Adrenal gland (tissue), 12 donors: ENCODE data around the gene DOK7. TPM values are rescaled to one million over a fixed set of nuclear protein-coding genes. Genes with fewer than 3 reads are reported as not detected.

Experiments
- DNase-seq, 7 donors: peaks; one replicate each; pipeline ENCODE4 v3.0.0-alpha.2; 2019 to 2020
- H3K27ac ChIP-seq, 5 donors: fragments of 200-600 bp; sonication (generic) in 4 of 5; 1 replicate in 3 of 5; 2 replicates in 2 of 5; pipeline versions ENCODE4 v1.5.1 to v1.8.0; 2016 to 2020; ENCODE audit warnings: mild to moderate bottlenecking in 1 of 5
- H3K27me3 ChIP-seq: fragments of 200-600 bp; 2 replicates; pipeline ENCODE4 v1.8.0; 2021
- H3K36me3 ChIP-seq, 2 donors: fragments of 200-600 bp; replicated peaks in 1 of 2; 1 replicate in 1 of 2; 2 replicates in 1 of 2; pipeline versions ENCODE4 v1.5.1 to v1.8.0; 2018 to 2022
- H3K4me1 ChIP-seq, 2 donors: fragments of 200-600 bp; replicated peaks in 1 of 2; 1 replicate in 1 of 2; 2 replicates in 1 of 2; pipeline versions ENCODE4 v1.5.1 to v1.8.0; 2018 to 2021
- H3K4me3 ChIP-seq, 4 donors: fragments of 200-600 bp; sonication (generic) in 3 of 4; one replicate each; pipeline ENCODE4 v1.5.1; 2016 to 2018
- H3K9me3 ChIP-seq, 3 donors: fragments of 200-600 bp; sonication (generic) in 1 of 3; replicated peaks in 1 of 3; 1 replicate in 2 of 3; 2 replicates in 1 of 3; pipeline versions ENCODE4 v1.5.1 to v1.8.0; 2016 to 2021
- POLR2A ChIP-seq, 2 donors: fragments of 450-650 bp; IDR thresholded peaks; one replicate each; pipeline ENCODE4 v1.6.1; 2017; ENCODE audit warnings: antibody characterized with exemption in 2 of 2, mild to moderate bottlenecking in 2 of 2, moderate library complexity in 1 of 2
- WGBS, 4 donors: extraction: QIAGEN DNeasy Blood & Tissue Kit in 2 of 4; methylation state at CpG; one replicate each; pipeline versions ENCODE4 v1.1.5 to v1.1.7; 2013 to 2017; 5-methylcytosine and 5-hydroxymethylcytosine counted together
- intact Hi-C, 2 donors: fragments of 100-400 bp; cut with DNase I; formaldehyde crosslinking; loops; one replicate each; pipeline versions ENCODE4 v1.14.1 to v1.15.0; 2022 to 2023
- polyA plus RNA-seq, 3 donors: library from polyadenylated mRNA; stranded (reverse); fragments of 200-250 nt in 2 of 3; fragments of 350-450 nt in 1 of 3; fragmentation: Illumina TruSeq in 1 of 3; extraction: RNeasy Lipid Tissue Mini Kit (QIAGEN cat#74804) in 1 of 3; gene quantifications; one replicate each; pipeline ENCODE4 v1.2.3, GENCODE V29; 2013 to 2014
- total RNA-seq, 9 donors: library from RNA; depleted of rRNA in 4 of 9; stranded (reverse); fragments of >200 nt in 4 of 9; fragments of 120-200 nt in 1 of 9; fragmentation: NEBNext Ultra II Directional in 1 of 9; extraction: Animal tissue kit (Norgen Biotek cat#: 25700) in 1 of 9; gene quantifications; one replicate each; pipeline versions ENCODE4 v1.1.0 to v1.2.4, GENCODE V29; 2013 to 2023
- TF ChIP-seq, protein P1 (sequence below), 6 experiments: fragments of 450-650 bp in 4 of 6; fragments of 200-600 bp in 2 of 6; sonication (generic) in 1 of 6; IDR thresholded peaks; 1 replicate in 5 of 6; 2 replicates in 1 of 6; pipeline versions ENCODE4 v1.5.1 to v1.8.0; 2016 to 2021; ENCODE audit warnings: antibody characterized with exemption in 6 of 6, mild to moderate bottlenecking in 2 of 6, moderate library complexity in 1 of 6
- donor health status: healthy with polysubstance abuse.
- donor health status: Bipolar disorder and iron deficiency.
- donor health status: DM: yes; HTN: yes; CAD: no.
- donor health status: DM: no; HTN: no; CAD: no.
- donor health status: DM: no; HTN: no; CAD: no.
- donor health status: DM: yes; HTN: yes; CAD: no.

Gene DOK7
- total and polyA plus RNA-seq, 12 donors: 0.18 to 4.2 (median 1.1) TPM; not detected in 1

DNA sequence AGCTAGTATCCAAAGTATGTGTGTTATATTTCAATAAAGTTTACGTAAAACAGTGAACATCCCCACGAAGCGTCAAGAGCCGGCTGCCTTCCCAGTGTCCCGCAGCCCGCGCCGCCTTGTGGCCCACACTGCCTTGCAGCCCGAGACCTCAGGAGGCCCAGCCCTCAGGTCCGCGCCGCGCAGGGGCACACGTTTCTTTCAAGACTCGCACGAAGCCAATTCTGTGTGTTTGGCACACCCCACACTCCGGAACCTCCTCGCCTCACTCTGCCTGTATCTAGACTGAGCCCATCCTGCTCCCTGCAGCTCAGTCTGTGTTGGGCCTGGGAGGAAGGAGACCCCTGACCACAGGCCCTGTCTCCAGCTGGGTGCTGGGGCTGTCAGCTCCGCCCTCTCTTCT is 63.4 kb downstream of the DOK7 start:
- DNase-seq: no peak
- H3K27me3 ChIP-seq: no peaks in the 10 kb centered on the region
- peaks cover 0 to 48% of the 10 kb centered on the region in 2 donors for H3K36me3 ChIP-seq
- no peak overlapping the region for H3K27ac ChIP-seq
- peaks cover 13 to 24% of the 10 kb centered on the region in 2 donors for H3K4me1 ChIP-seq
- intact Hi-C loops: no loop called here
- no peak for TF ChIP-seq POLR2A (IDR thresholded peaks at IDR 0.05)
- TF ChIP-seq, protein P1, sequence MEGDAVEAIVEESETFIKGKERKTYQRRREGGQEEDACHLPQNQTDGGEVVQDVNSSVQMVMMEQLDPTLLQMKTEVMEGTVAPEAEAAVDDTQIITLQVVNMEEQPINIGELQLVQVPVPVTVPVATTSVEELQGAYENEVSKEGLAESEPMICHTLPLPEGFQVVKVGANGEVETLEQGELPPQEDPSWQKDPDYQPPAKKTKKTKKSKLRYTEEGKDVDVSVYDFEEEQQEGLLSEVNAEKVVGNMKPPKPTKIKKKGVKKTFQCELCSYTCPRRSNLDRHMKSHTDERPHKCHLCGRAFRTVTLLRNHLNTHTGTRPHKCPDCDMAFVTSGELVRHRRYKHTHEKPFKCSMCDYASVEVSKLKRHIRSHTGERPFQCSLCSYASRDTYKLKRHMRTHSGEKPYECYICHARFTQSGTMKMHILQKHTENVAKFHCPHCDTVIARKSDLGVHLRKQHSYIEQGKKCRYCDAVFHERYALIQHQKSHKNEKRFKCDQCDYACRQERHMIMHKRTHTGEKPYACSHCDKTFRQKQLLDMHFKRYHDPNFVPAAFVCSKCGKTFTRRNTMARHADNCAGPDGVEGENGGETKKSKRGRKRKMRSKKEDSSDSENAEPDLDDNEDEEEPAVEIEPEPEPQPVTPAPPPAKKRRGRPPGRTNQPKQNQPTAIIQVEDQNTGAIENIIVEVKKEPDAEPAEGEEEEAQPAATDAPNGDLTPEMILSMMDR (IDR thresholded peaks at IDR 0.05): no peak
- no peak overlapping the region for H3K4me3 ChIP-seq
- 95 to 98% (median 97%) methylated on average over 19 of the region's 19 CpGs for WGBS, 4 donors
- no peaks in the 10 kb centered on the region for H3K9me3 ChIP-seq

DNA sequence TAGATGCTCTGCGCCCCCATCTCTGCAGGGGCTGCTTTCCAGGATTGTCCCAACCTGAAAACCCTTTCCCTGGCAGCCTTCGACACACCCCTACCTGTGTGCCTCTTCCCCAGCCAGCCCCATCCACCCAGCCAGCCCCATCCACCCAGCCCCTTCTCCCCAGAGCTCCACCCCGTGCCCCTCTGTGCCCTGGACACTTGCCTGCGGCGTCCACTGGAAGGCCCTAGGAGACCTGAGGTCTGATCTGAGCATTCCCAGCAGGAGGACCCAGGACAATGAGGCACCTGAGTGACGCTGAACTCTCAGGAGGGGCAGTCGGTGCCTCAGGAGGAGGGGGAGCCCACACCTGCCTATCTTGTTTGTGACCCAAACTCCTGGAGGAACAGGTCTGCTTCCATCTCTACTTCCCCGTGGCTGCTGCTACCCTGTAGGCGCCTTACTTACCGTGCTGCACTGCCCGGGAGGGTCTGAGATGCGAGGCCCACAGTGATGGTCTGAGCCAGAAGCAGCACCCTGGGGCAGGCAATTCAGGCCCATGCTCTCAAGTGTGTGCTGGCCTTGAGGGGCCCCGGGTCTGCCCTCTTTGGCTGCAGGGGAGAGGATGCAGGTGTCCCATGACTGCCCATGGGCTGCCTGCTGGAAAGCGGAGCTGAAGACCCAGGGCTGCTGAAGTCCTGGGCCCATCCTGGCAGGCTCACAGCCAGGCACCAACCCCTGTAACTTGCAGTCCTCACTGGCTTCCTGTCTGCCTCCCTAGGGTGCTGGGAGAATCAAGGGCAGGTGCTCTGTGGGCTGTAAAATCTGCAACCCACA is 64.2 kb downstream of the DOK7 start:
- TF ChIP-seq, protein P1 (IDR thresholded peaks at IDR 0.05): no peak
- no peak for TF ChIP-seq POLR2A (IDR thresholded peaks at IDR 0.05)
- H3K4me3 ChIP-seq: no peak overlapping the region
- no peaks in the 10 kb centered on the region for H3K9me3 ChIP-seq
- WGBS, 4 donors: 89 to 95% (median 92%) methylated on average over 6 to 14 of the region's 14 CpGs
- H3K36me3 ChIP-seq: peaks cover 0 to 39% of the 10 kb centered on the region in 2 donors
- no peak overlapping the region for H3K27ac ChIP-seq
- no peaks in the 10 kb centered on the region for H3K27me3 ChIP-seq
- peak in 1 of 7 donors; percentile 11 for DNase-seq
- intact Hi-C loops: no loop called here
- peaks cover 15 to 28% of the 10 kb centered on the region in 2 donors for H3K4me1 ChIP-seq

DNA sequence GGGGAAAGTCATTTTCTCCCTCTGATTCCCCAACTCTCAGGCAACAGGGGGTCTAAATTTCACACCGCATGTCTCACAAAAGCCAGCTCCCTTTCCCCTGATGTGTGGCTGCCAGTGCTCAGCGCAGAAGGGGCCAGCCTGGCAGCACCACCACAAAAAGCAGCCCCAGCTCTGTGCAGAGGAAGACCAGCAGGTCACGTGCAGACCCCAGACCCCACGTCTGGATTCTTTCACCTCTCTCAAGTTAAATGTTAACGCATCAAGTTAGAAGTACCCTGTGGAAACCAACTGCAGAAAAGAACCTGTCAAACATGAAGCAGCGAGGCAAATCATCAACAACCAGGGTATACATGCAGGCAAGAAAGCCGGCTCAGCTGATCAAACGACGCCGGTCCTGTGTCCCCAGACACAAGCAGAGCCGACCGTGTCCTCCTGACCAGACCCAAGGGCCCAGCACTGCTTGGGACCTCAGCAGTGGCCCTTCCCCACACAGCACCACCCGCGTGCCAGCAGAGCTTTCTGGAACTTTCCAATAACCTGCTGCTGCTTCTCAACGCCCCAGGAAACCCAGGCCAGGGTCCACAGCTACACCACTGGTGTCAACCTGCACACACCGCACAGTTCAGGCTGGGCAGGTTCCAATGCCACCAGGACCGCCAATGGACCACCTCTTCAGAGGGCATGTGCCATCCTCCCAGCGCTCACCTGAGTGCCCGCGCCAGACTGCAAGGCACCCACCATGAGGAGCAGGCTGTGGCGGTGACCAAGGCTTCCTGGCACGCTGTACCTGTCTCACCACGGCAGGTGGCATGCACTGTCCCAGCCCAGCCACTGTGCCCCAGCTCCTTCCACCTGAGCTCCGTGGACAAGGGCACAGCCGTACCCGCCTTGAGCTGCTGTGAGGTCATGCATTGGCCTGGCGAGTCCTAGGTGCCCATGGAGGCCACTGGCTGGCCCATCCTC is 65.1 kb downstream of the DOK7 start:
- Histone ChIP-seq H3K9me3 (no peaks in the 10 kb centered on the region), H3K27ac (no peak overlapping the region), H3K36me3 (peaks cover 0 to 32% of the 10 kb centered on the region in 2 donors), H3K4me1 (peaks cover 15 to 32% of the 10 kb centered on the region in 2 donors), H3K4me3 (no peak overlapping the region), H3K27me3 (no peaks in the 10 kb centered on the region)
- intact Hi-C loops: no loop called here
- WGBS, 4 donors: 90 to 94% (median 91%) methylated on average over 16 to 27 of the region's 27 CpGs
- TF ChIP-seq, protein P1 (IDR thresholded peaks at IDR 0.05): no peak
- TF ChIP-seq POLR2A (IDR thresholded peaks at IDR 0.05): no peak
- no peak for DNase-seq

DNA sequence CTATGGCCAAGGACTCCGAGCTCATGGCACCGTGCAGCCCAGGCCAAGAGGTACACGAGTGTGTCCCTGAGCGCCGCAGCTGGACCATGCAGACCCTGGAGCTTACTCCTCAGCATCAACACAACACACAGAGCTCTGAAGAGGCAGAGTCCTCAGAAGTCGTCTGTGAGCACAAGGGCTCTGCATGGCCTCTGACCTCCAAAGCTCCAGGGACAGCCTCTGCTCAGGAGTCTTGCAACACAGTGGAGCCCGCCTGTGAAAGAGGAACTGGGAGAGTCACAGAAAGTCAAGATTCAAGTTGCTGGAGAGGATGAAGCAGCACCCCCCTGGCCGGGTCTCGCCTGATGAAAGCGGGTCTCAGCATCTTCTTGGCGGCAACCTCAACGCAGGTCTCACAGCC is 66.3 kb downstream of the DOK7 start:
- no peak for TF ChIP-seq POLR2A (IDR thresholded peaks at IDR 0.05)
- TF ChIP-seq, protein P1 (IDR thresholded peaks at IDR 0.05): no peak
- DNase-seq: peak in 6 of 7 donors; percentile 38 to 73 (median 62)
- H3K4me1 ChIP-seq: peaks cover 15 to 32% of the 10 kb centered on the region in 2 donors
- H3K9me3 ChIP-seq: no peaks in the 10 kb centered on the region
- peaks cover 0 to 20% of the 10 kb centered on the region in 2 donors for H3K36me3 ChIP-seq
- 70 to 80% (median 79%) methylated on average over 12 of the region's 12 CpGs for WGBS, 4 donors
- no peak overlapping the region for H3K4me3 ChIP-seq
- H3K27me3 ChIP-seq: no peaks in the 10 kb centered on the region
- intact Hi-C loops: no loop called here
- H3K27ac ChIP-seq: no peak overlapping the region
